Esophagus muscularis mucosa (tissue), 4 donors: Measurements from ENCODE around the gene PPM1M. TPM values are rescaled to one million over a fixed set of nuclear protein-coding genes. Genes with fewer than 3 reads are reported as not detected.

Experiments used
- DNase-seq: peaks from one replicate; pipeline ENCODE4 v3.0.0-alpha.2; 2017; ENCODE audit errors: extremely low spot score
- H3K27ac ChIP-seq, 4 donors: fragments of 200-600 bp; sonication (generic); replicated peaks in 1 of 4; 1 replicate in 3 of 4; 2 replicates in 1 of 4; pipeline ENCODE4 v1.5.1; 2016 to 2019; ENCODE audit warnings: mild to moderate bottlenecking in 1 of 4
- H3K27me3 ChIP-seq, 4 donors: fragments of 200-600 bp; sonication (generic); one replicate each; pipeline versions ENCODE4 v1.5.1 to v1.6.0; 2016 to 2019
- H3K36me3 ChIP-seq, 4 donors: fragments of 200-600 bp; sonication (generic); one replicate each; pipeline ENCODE4 v1.5.1; 2016 to 2019
- H3K4me1 ChIP-seq, 4 donors: fragments of 200-600 bp; sonication (generic); one replicate each; pipeline ENCODE4 v1.5.1; 2016 to 2019
- H3K4me3 ChIP-seq, 4 donors: fragments of 200-600 bp; sonication (generic); 1 replicate in 2 of 4; 2 replicates in 2 of 4; pipeline ENCODE4 v1.5.1; 2016 to 2019; ENCODE audit warnings: mild to moderate bottlenecking in 4 of 4, moderate library complexity in 1 of 4
- H3K9me3 ChIP-seq, 4 donors: fragments of 200-600 bp; sonication (generic); 1 replicate in 3 of 4; 2 replicates in 1 of 4; pipeline ENCODE4 v1.5.1; 2016 to 2019
- CTCF ChIP-seq, 3 experiments: fragments of 200-600 bp in 2 of 3; fragments of 450-650 bp in 1 of 3; sonication (generic) in 2 of 3; IDR thresholded peaks; one replicate each; pipeline ENCODE4 v1.5.1; 2017 to 2019; ENCODE audit warnings: antibody characterized with exemption in 3 of 3, mild to moderate bottlenecking in 2 of 3, moderate library complexity in 1 of 3
- EP300 ChIP-seq: sonication (generic); formaldehyde crosslinking; IDR thresholded peaks from one replicate; pipeline ENCODE4 v1.6.1; 2017; ENCODE audit warnings: antibody characterized with exemption
- POLR2A ChIP-seq: fragments of 450-650 bp; IDR thresholded peaks from one replicate; pipeline ENCODE4 v1.6.1; 2017; ENCODE audit warnings: antibody characterized with exemption, moderate library complexity, mild to moderate bottlenecking, low read depth
- POLR2AphosphoS5 ChIP-seq, 2 donors: sonication (generic); formaldehyde crosslinking; IDR thresholded peaks; one replicate each; pipeline ENCODE4 v1.6.1; 2017; ENCODE audit warnings: antibody characterized with exemption in 2 of 2
- WGBS: methylation state at CpG from one replicate; pipeline ENCODE4 v1.1.5; 2018; 5-methylcytosine and 5-hydroxymethylcytosine counted together
- intact Hi-C: fragments of 100-400 bp; cut with DNase I; formaldehyde crosslinking; loops from one replicate; pipeline ENCODE4 v1.15.1; 2023
- total RNA-seq, 4 donors: library from RNA; depleted of rRNA; stranded (reverse); fragments of >200 nt; gene quantifications; one replicate each; pipeline versions ENCODE4 v1.1.0 to v1.2.1, GENCODE V29; 2016

PPM1M gene
- 10 to 100 TPM; 24.1 to 35.7 (median 32.4) TPM for total RNA-seq

GRCh38 chr3:52245322-52246263, at the start of gene PPM1M:
Gene PPM1M (plus strand): TSS chr3:52245759. CDS start chr3:52245825, 66 bp downstream.
- intact Hi-C loops = no loop called here
- Histone ChIP-seq H3K27ac (peak within 1 kb of the TSS; percentile 88 to 90 (median 90)), H3K9me3 (no peaks in the 10 kb centered on the region), H3K36me3 (peaks cover 0 to 29% (median 25%) of the 10 kb centered on the region in 4 donors), H3K27me3 (no peaks in the 10 kb centered on the region), H3K4me3 (peak within 1 kb of the TSS; percentile 65 to 83 (median 70)), H3K4me1 (peaks cover 15 to 46% (median 41%) of the 10 kb centered on the region in 4 donors)
- TF ChIP-seq EP300 (no peak), POLR2AphosphoS5 (IDR thresholded peaks at IDR 0.05) (peak; percentile 5 to 43)
- WGBS = 2% methylated on average over 49 of the region's 98 CpGs
- DNase-seq = no peak

GRCh38 chr3:52195823-52196331, 49.7 kb upstream of the PPM1M start:
- TF ChIP-seq EP300 (no peak), CTCF (IDR thresholded peaks at IDR 0.05) (no peak), POLR2AphosphoS5 (IDR thresholded peaks at IDR 0.05) (peak in 1 of 2 donors; percentile 33), POLR2A (no peak)
- intact Hi-C loops = no loop called here
- peaks cover 0 to 14% (median 11%) of the 10 kb centered on the region in 4 donors for H3K36me3 ChIP-seq
- H3K4me3 ChIP-seq = no peak overlapping the region
- no peaks in the 10 kb centered on the region for H3K9me3 ChIP-seq
- H3K4me1 ChIP-seq = peaks cover 46 to 86% (median 78%) of the 10 kb centered on the region in 4 donors
- peak overlapping the region; percentile 44 to 89 (median 74) for H3K27ac ChIP-seq
- DNase-seq = no peak
- no peaks in the 10 kb centered on the region for H3K27me3 ChIP-seq
- WGBS = 75% methylated on average over 10 of the region's 10 CpGs

GRCh38 chr3:52196977-52197376, 48.6 kb upstream of the PPM1M start:
- TF ChIP-seq POLR2AphosphoS5 (IDR thresholded peaks at IDR 0.05) (no peak), CTCF (IDR thresholded peaks at IDR 0.05) (no peak), EP300 (no peak), POLR2A (no peak)
- peaks cover 54 to 83% (median 79%) of the 10 kb centered on the region in 4 donors for H3K4me1 ChIP-seq
- H3K36me3 ChIP-seq = peaks cover 0 to 23% (median 19%) of the 10 kb centered on the region in 4 donors
- intact Hi-C loops = no loop called here
- DNase-seq = no peak
- peak overlapping the region; percentile 79 to 89 (median 85) for H3K27ac ChIP-seq
- H3K9me3 ChIP-seq = no peaks in the 10 kb centered on the region
- H3K4me3 ChIP-seq = peak overlapping the region in 2 of 4 donors; percentile 70 to 84
- H3K27me3 ChIP-seq = no peaks in the 10 kb centered on the region
- 50% methylated on average over 3 of the region's 3 CpGs for WGBS

- peak overlapping the region; percentile 70 to 95 (median 89) for H3K4me3 ChIP-seq
- WGBS = 40% methylated on average over 10 of the region's 10 CpGs
- peak overlapping the region; percentile 79 to 89 (median 85) for H3K27ac ChIP-seq
- TF ChIP-seq POLR2AphosphoS5 (IDR thresholded peaks at IDR 0.05) = no peak
- no peak for TF ChIP-seq EP300
- no peak for TF ChIP-seq CTCF (IDR thresholded peaks at IDR 0.05)
- TF ChIP-seq POLR2A = no peak
- intact Hi-C loops = no loop called here
- no peaks in the 10 kb centered on the region for H3K27me3 ChIP-seq
- DNase-seq = no peak
- H3K36me3 ChIP-seq = peaks cover 3 to 28% (median 24%) of the 10 kb centered on the region in 4 donors
- no peaks in the 10 kb centered on the region for H3K9me3 ChIP-seq
- peaks cover 59 to 83% (median 83%) of the 10 kb centered on the region in 4 donors for H3K4me1 ChIP-seq
These were observed 48.1 kb upstream of the PPM1M start for GRCh38 chr3:52197499-52197841.
